WTC11 (cell line): ENCODE measurements around the gene OR4D1. TPM values are rescaled to one million over a fixed set of nuclear protein-coding genes. Genes with fewer than 3 reads are reported as not detected.

Source experiments
- ATAC-seq: fragments of 200-7000 bp; cut with Tn5 transposase; 2 replicates; pipeline ENCODE4 v1.10.0; 2021; ENCODE audit warnings: mild to moderate bottlenecking, moderate library complexity
- CTCF ChIA-PET: fragments of 300-600 bp; sonication (Branson Sonifier 250); formaldehyde crosslinking; loops from one replicate; lab custom pipeline; 2021; ENCODE audit warnings: antibody characterized with exemption; lab: Charles Lee
- POLR2A ChIA-PET: fragments of 350-600 bp; sonication (Branson Sonifier 250); formaldehyde crosslinking; loops from one replicate; lab custom pipeline; 2021; ENCODE audit warnings: antibody characterized with exemption; lab: Charles Lee
- DNase-seq: peaks from one replicate; pipeline ENCODE4 v3.0.0; 2021; ENCODE audit warnings: low spot score
- H3K27ac Mint-ChIP-seq: 2 replicates; pipeline ENCODE4 v1.8.0; 2021; ENCODE audit warnings: mixed read lengths
- H3K27me3 Mint-ChIP-seq: 2 replicates; pipeline ENCODE4 v1.8.0; 2021; ENCODE audit warnings: low read depth, mild to moderate bottlenecking, moderate library complexity, mixed read lengths
- H3K36me3 Mint-ChIP-seq: 2 replicates; pipeline ENCODE4 v1.8.0; 2021; ENCODE audit warnings: mixed read lengths
- H3K4me1 Mint-ChIP-seq: 2 replicates; pipeline ENCODE4 v1.8.0; 2022; ENCODE audit warnings: mixed read lengths
- H3K4me3 Mint-ChIP-seq: 2 replicates; pipeline ENCODE4 v1.8.0; 2021; ENCODE audit warnings: mild to moderate bottlenecking, moderate library complexity, mixed read lengths
- H3K9me3 Mint-ChIP-seq: 2 replicates; pipeline ENCODE4 v1.8.0; 2021; ENCODE audit warnings: mixed read lengths
- CBFB ChIP-seq: sonication (generic); formaldehyde crosslinking; IDR thresholded peaks from 2 replicates; pipeline ENCODE4 v1.8.1; 2022; ENCODE audit warnings: mild to moderate bottlenecking, low read depth, missing genetic modification reagents
- ESRRA ChIP-seq: sonication (generic); formaldehyde crosslinking; IDR thresholded peaks from 2 replicates; pipeline ENCODE4 v1.8.1; 2022; ENCODE audit warnings: mild to moderate bottlenecking, missing genetic modification reagents, borderline replicate concordance
- FOXK1 ChIP-seq: sonication (generic); formaldehyde crosslinking; IDR thresholded peaks from 2 replicates; pipeline ENCODE4 v1.8.0; 2022; ENCODE audit warnings: mild to moderate bottlenecking, moderate library complexity, missing genetic modification reagents
- FOXP1 ChIP-seq: sonication (generic); formaldehyde crosslinking; IDR thresholded peaks from 2 replicates; pipeline ENCODE4 v1.8.0; 2022; ENCODE audit warnings: missing genetic modification reagents, mild to moderate bottlenecking, moderate library complexity, borderline replicate concordance
- GTF2I ChIP-seq: fragments of 250-450 bp; sonication (Bioruptor Pico); conservative IDR thresholded peaks from 2 replicates; pipeline ENCODE4 v1.4.0; 2021; ENCODE audit warnings: mild to moderate bottlenecking
- HMGA2 ChIP-seq: fragments of 250-450 bp; sonication (Bioruptor Pico); IDR thresholded peaks from 2 replicates; pipeline ENCODE4 v1.4.0; 2021; ENCODE audit warnings: mild to moderate bottlenecking, moderate library complexity
- IRF2 ChIP-seq: sonication (generic); formaldehyde crosslinking; IDR thresholded peaks from 2 replicates; pipeline ENCODE4 v1.8.0; 2022; ENCODE audit warnings: low read depth, missing genetic modification reagents, borderline replicate concordance
- NFATC4 ChIP-seq: fragments of 250-450 bp; sonication (Bioruptor Pico); IDR thresholded peaks from 2 replicates; pipeline ENCODE4 v1.9.0; 2021; ENCODE audit warnings: mild to moderate bottlenecking
- NFYB ChIP-seq: sonication (generic); formaldehyde crosslinking; conservative IDR thresholded peaks from 2 replicates; pipeline ENCODE4 v1.8.0; 2022; ENCODE audit warnings: low read depth, missing genetic modification reagents
- OVOL2 ChIP-seq: fragments of 250-450 bp; sonication (Bioruptor Pico); IDR thresholded peaks from 2 replicates; pipeline ENCODE4 v1.9.0; 2021; ENCODE audit warnings: mild to moderate bottlenecking, borderline replicate concordance
- SOX15 ChIP-seq: fragments of 250-450 bp; sonication (Bioruptor Pico); IDR thresholded peaks from 2 replicates; pipeline ENCODE4 v1.9.0; 2021; ENCODE audit warnings: mild to moderate bottlenecking
- SP1 ChIP-seq: sonication (generic); formaldehyde crosslinking; conservative IDR thresholded peaks from 2 replicates; pipeline ENCODE4 v1.8.1; 2022; ENCODE audit warnings: missing genetic modification reagents
- TP53 ChIP-seq: sonication (generic); formaldehyde crosslinking; IDR thresholded peaks from 2 replicates; pipeline ENCODE4 v1.8.1; 2023; ENCODE audit warnings: mild to moderate bottlenecking, missing genetic modification reagents
- ZBTB21 ChIP-seq: sonication (generic); formaldehyde crosslinking; IDR thresholded peaks from 2 replicates; pipeline ENCODE4 v1.8.1; 2023; ENCODE audit warnings: mild to moderate bottlenecking, missing genetic modification reagents, borderline replicate concordance
- ZNF219 ChIP-seq: sonication (generic); formaldehyde crosslinking; IDR thresholded peaks from 2 replicates; pipeline ENCODE4 v1.8.0; 2023; ENCODE audit warnings: missing genetic modification reagents, mild to moderate bottlenecking, borderline replicate concordance
- ZNF263 ChIP-seq: sonication (generic); formaldehyde crosslinking; IDR thresholded peaks from 2 replicates; pipeline ENCODE4 v1.8.1; 2022; ENCODE audit warnings: low read depth, mild to moderate bottlenecking, moderate library complexity, missing genetic modification reagents
- ZNF317 ChIP-seq: sonication (generic); formaldehyde crosslinking; IDR thresholded peaks from 2 replicates; pipeline ENCODE4 v1.8.1; 2023; ENCODE audit warnings: low read depth, mild to moderate bottlenecking, moderate library complexity, missing genetic modification reagents, borderline replicate concordance
- ZNF671 ChIP-seq: fragments of 250-450 bp; sonication (Bioruptor Pico); IDR thresholded peaks from 2 replicates; pipeline ENCODE4 v1.8.0; 2021; ENCODE audit warnings: mild to moderate bottlenecking
- total RNA-seq: library from RNA; stranded (reverse); gene quantifications from 3 replicates; pipeline ENCODE4 v1.2.3, GENCODE V29; 2021
- TF ChIP-seq, protein P1 (sequence below): sonication (generic); formaldehyde crosslinking; IDR thresholded peaks from 2 replicates; pipeline ENCODE4 v1.8.0; 2023; ENCODE audit warnings: missing genetic modification reagents, mild to moderate bottlenecking, borderline replicate concordance
- TF ChIP-seq, protein P2 (sequence below): sonication (generic); formaldehyde crosslinking; IDR thresholded peaks from 2 replicates; pipeline ENCODE4 v1.8.0; 2023; ENCODE audit warnings: missing genetic modification reagents
- TF ChIP-seq, protein P3 (sequence below): fragments of 250-450 bp; sonication (Bioruptor Pico); IDR thresholded peaks from 2 replicates; pipeline ENCODE4 v1.9.0; 2021; ENCODE audit warnings: moderate library complexity, mild to moderate bottlenecking, inconsistent platforms, borderline replicate concordance
- TF ChIP-seq, protein P4 (sequence below): sonication (generic); formaldehyde crosslinking; IDR thresholded peaks from 2 replicates; pipeline ENCODE4 v1.8.0; 2022; ENCODE audit warnings: missing genetic modification reagents
- TF ChIP-seq, protein P5 (sequence below): fragments of 250-450 bp; sonication (Bioruptor Pico); IDR thresholded peaks from 2 replicates; pipeline ENCODE4 v1.9.0; 2021; ENCODE audit warnings: mild to moderate bottlenecking

The OR4D1 gene
- total RNA-seq, 1 experiment from 2014 or later, result 0.17 TPM

DNA sequence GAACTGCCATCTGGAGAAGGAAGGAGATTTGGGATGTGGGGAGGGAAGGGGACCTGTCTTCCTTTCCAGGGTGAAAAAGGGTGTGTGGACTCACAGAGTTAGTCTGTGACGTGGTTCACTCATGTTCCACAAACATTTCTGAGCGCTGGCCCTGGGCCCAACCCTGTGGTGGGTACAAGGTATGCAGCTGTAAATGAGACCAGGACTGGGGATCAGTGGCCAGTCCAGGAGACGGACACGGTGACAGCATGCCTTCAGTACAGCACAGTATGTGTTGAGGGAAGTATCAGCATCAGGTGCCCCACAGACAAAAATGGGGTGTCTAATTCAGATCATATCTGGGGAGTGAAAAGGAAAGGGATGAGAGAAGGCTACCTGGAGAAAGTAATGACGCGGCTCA, 38.9 kb downstream of the OR4D1 start (continued):
- no peak for TF ChIP-seq GTF2I (CRISPR knock-in tag)
- no peak for TF ChIP-seq SOX15 (CRISPR knock-in tag)
- TF ChIP-seq ESRRA (CRISPR knock-in tag), result no peak
- TF ChIP-seq ZNF671 (CRISPR knock-in tag), result no peak
- TF ChIP-seq, protein P1, sequence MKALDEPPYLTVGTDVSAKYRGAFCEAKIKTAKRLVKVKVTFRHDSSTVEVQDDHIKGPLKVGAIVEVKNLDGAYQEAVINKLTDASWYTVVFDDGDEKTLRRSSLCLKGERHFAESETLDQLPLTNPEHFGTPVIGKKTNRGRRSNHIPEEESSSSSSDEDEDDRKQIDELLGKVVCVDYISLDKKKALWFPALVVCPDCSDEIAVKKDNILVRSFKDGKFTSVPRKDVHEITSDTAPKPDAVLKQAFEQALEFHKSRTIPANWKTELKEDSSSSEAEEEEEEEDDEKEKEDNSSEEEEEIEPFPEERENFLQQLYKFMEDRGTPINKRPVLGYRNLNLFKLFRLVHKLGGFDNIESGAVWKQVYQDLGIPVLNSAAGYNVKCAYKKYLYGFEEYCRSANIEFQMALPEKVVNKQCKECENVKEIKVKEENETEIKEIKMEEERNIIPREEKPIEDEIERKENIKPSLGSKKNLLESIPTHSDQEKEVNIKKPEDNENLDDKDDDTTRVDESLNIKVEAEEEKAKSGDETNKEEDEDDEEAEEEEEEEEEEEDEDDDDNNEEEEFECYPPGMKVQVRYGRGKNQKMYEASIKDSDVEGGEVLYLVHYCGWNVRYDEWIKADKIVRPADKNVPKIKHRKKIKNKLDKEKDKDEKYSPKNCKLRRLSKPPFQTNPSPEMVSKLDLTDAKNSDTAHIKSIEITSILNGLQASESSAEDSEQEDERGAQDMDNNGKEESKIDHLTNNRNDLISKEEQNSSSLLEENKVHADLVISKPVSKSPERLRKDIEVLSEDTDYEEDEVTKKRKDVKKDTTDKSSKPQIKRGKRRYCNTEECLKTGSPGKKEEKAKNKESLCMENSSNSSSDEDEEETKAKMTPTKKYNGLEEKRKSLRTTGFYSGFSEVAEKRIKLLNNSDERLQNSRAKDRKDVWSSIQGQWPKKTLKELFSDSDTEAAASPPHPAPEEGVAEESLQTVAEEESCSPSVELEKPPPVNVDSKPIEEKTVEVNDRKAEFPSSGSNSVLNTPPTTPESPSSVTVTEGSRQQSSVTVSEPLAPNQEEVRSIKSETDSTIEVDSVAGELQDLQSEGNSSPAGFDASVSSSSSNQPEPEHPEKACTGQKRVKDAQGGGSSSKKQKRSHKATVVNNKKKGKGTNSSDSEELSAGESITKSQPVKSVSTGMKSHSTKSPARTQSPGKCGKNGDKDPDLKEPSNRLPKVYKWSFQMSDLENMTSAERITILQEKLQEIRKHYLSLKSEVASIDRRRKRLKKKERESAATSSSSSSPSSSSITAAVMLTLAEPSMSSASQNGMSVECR, result no peak
- TF ChIP-seq, protein P2, sequence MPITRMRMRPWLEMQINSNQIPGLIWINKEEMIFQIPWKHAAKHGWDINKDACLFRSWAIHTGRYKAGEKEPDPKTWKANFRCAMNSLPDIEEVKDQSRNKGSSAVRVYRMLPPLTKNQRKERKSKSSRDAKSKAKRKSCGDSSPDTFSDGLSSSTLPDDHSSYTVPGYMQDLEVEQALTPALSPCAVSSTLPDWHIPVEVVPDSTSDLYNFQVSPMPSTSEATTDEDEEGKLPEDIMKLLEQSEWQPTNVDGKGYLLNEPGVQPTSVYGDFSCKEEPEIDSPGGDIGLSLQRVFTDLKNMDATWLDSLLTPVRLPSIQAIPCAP (CRISPR knock-in tag), result no peak
- TF ChIP-seq ZNF263 (CRISPR knock-in tag), result no peak
- no peak for TF ChIP-seq SP1 (CRISPR knock-in tag)
- TF ChIP-seq, protein P3, sequence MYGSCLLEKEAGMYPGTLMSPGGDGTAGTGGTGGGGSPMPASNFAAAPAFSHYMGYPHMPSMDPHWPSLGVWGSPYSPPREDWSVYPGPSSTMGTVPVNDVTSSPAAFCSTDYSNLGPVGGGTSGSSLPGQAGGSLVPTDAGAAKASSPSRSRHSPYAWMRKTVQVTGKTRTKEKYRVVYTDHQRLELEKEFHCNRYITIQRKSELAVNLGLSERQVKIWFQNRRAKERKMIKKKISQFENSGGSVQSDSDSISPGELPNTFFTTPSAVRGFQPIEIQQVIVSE (CRISPR knock-in tag), result no peak
- no peak for TF ChIP-seq ZBTB21 (CRISPR knock-in tag)

DNA sequence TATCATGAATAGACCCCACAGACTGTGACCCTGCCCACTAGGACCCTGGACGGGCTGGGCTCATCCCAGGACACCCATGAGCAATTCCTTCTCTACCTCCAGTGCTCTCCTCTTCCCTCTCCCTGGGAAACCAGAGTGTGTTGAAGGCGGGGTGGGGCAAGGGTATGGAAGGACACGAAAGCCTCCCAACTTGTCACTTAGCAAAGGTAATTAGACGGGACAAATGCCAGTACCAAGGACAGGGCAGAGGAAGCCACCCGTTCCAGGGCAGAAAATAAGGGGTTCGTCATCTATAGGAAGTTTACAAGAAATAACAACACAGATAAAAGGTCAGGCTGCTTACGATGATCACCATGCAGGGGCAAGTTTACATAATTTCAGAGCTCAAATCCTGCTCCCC, 39.5 kb downstream of the OR4D1 start:
- Mint-ChIP-seq H3K4me1 (peaks cover 14% of the 10 kb centered on the region), H3K9me3 (no peaks in the 10 kb centered on the region), H3K27me3 (peaks cover 6% of the 10 kb centered on the region; the same call in 1 of the 2 replicates), H3K36me3 (no peaks in the 10 kb centered on the region), H3K27ac (no peak overlapping the region), H3K4me3 (no peak overlapping the region)
- ChIA-PET CTCF (no interaction called here), POLR2A (no interaction called here)
- ATAC-seq (no peak), DNase-seq (no peak)
- TF ChIP-seq, protein P4, sequence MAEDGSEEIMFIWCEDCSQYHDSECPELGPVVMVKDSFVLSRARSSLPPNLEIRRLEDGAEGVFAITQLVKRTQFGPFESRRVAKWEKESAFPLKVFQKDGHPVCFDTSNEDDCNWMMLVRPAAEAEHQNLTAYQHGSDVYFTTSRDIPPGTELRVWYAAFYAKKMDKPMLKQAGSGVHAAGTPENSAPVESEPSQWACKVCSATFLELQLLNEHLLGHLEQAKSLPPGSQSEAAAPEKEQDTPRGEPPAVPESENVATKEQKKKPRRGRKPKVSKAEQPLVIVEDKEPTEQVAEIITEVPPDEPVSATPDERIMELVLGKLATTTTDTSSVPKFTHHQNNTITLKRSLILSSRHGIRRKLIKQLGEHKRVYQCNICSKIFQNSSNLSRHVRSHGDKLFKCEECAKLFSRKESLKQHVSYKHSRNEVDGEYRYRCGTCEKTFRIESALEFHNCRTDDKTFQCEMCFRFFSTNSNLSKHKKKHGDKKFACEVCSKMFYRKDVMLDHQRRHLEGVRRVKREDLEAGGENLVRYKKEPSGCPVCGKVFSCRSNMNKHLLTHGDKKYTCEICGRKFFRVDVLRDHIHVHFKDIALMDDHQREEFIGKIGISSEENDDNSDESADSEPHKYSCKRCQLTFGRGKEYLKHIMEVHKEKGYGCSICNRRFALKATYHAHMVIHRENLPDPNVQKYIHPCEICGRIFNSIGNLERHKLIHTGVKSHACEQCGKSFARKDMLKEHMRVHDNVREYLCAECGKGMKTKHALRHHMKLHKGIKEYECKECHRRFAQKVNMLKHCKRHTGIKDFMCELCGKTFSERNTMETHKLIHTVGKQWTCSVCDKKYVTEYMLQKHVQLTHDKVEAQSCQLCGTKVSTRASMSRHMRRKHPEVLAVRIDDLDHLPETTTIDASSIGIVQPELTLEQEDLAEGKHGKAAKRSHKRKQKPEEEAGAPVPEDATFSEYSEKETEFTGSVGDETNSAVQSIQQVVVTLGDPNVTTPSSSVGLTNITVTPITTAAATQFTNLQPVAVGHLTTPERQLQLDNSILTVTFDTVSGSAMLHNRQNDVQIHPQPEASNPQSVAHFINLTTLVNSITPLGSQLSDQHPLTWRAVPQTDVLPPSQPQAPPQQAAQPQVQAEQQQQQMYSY, result no peak
- TF ChIP-seq ZBTB21 (CRISPR knock-in tag) (no peak), OVOL2 (CRISPR knock-in tag) (no peak), CBFB (CRISPR knock-in tag) (no peak), ZNF317 (no peak), HMGA2 (no peak), ZNF219 (CRISPR knock-in tag) (no peak), NFATC4 (CRISPR knock-in tag) (no peak), GTF2I (CRISPR knock-in tag) (no peak), IRF2 (CRISPR knock-in tag) (no peak), FOXP1 (no peak), ESRRA (CRISPR knock-in tag) (no peak), FOXK1 (no peak), NFYB (CRISPR knock-in tag) (no peak), TP53 (no peak), SOX15 (CRISPR knock-in tag) (no peak)
- TF ChIP-seq, protein P5, sequence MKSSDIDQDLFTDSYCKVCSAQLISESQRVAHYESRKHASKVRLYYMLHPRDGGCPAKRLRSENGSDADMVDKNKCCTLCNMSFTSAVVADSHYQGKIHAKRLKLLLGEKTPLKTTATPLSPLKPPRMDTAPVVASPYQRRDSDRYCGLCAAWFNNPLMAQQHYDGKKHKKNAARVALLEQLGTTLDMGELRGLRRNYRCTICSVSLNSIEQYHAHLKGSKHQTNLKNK (CRISPR knock-in tag), result no peak
- TF ChIP-seq, protein P1, result no peak
